A673 (cell line): ENCODE data around the gene CHKB.

ENCODE experiments used
- EZH2 ChIP-seq: fragments of 200-600 bp; sonication (generic); IDR thresholded peaks from 2 replicates; pipeline ENCODE4 v1.6.1; 2017; ENCODE audit warnings: borderline replicate concordance, low read depth, mild to moderate bottlenecking, mixed read lengths, antibody characterized with exemption, low read length; ENCODE audit not compliant: poor library complexity, severe bottlenecking
- TF ChIP-seq, protein P1 (sequence below): fragments of 300-800, 200-600 bp; sonication (generic); conservative IDR thresholded peaks from 2 replicates; pipeline ENCODE4 v1.5.1; 2017; ENCODE audit warnings: low read depth, mild to moderate bottlenecking, antibody characterized with exemption, low read length, moderate library complexity, mixed read lengths

DNA sequence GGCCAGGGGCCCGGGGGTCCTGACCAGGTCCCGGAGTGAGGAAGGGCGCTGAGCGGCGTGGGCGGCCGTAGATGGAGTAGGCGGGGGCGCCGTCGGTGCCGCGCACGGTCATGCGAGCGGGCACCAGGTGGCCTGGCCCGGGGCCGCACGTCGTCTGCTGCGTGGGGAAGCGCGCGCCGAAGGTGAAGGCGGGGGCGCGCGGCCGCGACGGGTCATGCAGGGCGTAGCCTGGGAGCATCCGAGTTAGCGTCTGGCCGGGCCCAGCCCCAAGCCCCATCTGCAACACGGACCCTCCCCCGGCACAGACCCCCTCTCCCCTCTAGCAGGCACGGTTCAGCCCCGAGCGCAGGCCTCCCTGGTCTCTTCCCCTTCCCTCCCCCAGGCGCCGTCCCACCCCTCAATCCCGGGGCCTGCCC lies 51.1 kb downstream of the CHKB start:
- TF ChIP-seq, protein P1, sequence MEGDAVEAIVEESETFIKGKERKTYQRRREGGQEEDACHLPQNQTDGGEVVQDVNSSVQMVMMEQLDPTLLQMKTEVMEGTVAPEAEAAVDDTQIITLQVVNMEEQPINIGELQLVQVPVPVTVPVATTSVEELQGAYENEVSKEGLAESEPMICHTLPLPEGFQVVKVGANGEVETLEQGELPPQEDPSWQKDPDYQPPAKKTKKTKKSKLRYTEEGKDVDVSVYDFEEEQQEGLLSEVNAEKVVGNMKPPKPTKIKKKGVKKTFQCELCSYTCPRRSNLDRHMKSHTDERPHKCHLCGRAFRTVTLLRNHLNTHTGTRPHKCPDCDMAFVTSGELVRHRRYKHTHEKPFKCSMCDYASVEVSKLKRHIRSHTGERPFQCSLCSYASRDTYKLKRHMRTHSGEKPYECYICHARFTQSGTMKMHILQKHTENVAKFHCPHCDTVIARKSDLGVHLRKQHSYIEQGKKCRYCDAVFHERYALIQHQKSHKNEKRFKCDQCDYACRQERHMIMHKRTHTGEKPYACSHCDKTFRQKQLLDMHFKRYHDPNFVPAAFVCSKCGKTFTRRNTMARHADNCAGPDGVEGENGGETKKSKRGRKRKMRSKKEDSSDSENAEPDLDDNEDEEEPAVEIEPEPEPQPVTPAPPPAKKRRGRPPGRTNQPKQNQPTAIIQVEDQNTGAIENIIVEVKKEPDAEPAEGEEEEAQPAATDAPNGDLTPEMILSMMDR = no peak
- no peak for TF ChIP-seq EZH2
